ENCODE results near the gene PLB1. TPM values are rescaled to one million over a fixed set of nuclear protein-coding genes. Genes with fewer than 3 reads are reported as not detected.
A peak's percentile ranks its signal among the peaks of the same experiment; 100 is the strongest.

The PLB1 gene
- total and polyA plus RNA-seq, 9 of the 15 experiments (the other 6 are each of a cell fraction or from before 2014, with no cell fraction given): 0.01 to 0.09 (median 0.07) TPM; not detected in 2

DNA sequence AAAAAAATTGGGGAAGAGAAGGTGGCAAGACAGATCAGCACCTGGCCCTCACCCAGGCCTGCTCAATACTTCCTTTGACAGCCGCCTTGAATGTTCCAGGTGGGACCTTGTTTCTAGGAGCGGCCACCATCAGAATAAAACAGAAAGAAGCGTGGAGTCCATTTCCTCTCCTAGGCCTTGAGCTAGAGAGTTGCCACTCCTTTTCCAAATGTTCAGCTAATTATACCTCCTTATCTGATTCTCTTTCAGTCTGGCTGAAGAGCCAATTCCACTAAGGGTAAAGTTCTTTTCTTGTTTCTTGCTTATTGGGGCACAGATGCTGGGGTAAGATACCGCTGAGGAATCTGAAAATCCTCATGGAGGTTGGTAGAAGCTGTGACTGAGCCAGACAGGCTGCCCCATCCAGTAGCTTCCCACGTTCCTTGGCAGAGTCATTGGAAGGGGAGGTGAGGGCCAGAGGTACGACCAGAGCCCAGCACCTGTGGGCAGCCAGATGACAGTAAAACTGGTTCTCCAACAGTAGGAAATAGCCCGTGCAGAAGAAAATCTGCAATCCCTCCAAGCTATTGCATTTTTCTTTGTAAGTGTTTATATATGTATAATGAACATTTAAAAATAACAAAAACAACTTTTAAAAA is 51.5 kb downstream of the PLB1 start:
- ChIA-PET CTCF (ENCODE audit: low intra/inter-chr PET ratio) (no interaction called here), POLR2A (interaction anchor here (0.9 to 1.9 kb wide), 4 partner anchors 10 to 21 kb away, joined by 3 to 5 read pairs (median 4); no protein-coding TSS in a partner anchor)
- TF ChIP-seq E2F6 (IDR thresholded peaks at IDR 0.05; ENCODE audit: borderline replicate concordance in 1 of 2, extremely low read depth in 1 of 2, insufficient read depth in 1 of 2, insufficient read length in 1 of 2, low read depth in 1 of 2, low read length in 1 of 2, poor library complexity in 1 of 2, severe bottlenecking in 1 of 2): no peak
- TF ChIP-seq FOXP1 (CRISPR knock-in tag; IDR thresholded peaks at IDR 0.05): no peak
- TF ChIP-seq PPARD (CRISPR knock-in tag; IDR thresholded peaks at IDR 0.05): no peak
- no peak for TF ChIP-seq SNRNP70 (optimal IDR thresholded peaks at IDR 0.05; ENCODE audit: low read depth, low read length)
- Histone ChIP-seq H3K4me1 (replicated peaks in 1 of 2; ENCODE audit: control insufficient read depth in 2 of 2, insufficient read depth in 2 of 2, low read length in 2 of 2) (peaks cover 4 to 9% of the 10 kb centered on the region in 2 experiments; a peak in 3 of 5 replicates), H3K27ac (ENCODE audit: extremely low read depth, low read depth, low read length) (no peak overlapping the region), H2AFZ (ENCODE audit: low read depth, low read length) (no peak overlapping the region), H3K9me3 (replicated peaks; ENCODE audit: control insufficient read depth, insufficient read depth, low read depth, low read length) (no peaks in the 10 kb centered on the region), H4K20me1 (replicated peaks; ENCODE audit: control insufficient read depth, insufficient read depth, low read length) (peaks cover 12% of the 10 kb centered on the region; the same call in 1 of the 2 replicates), H3K36me3 (ENCODE audit: control insufficient read depth, insufficient read depth, low read length) (no peaks in the 10 kb centered on the region), H3K79me2 (ENCODE audit: control insufficient read depth, insufficient read depth, low read length) (no peaks in the 10 kb centered on the region), H3K9me1 (ENCODE audit: control insufficient read depth, insufficient read depth, low read length) (no peaks in the 10 kb centered on the region), H3K4me2 (ENCODE audit: insufficient read depth, low read length) (no peak overlapping the region), H3K27me3 (ENCODE audit: control insufficient read depth in 2 of 2, insufficient read depth in 2 of 2, low read length in 2 of 2) (peaks cover 43 to 63% of the 10 kb centered on the region in 2 experiments; a peak in 4 of 5 replicates), H3K9ac (ENCODE audit: insufficient read depth in 1 of 2, low read depth in 2 of 2, low read length in 2 of 2) (0 out of 4 replicates have a peak overlapping the region, but pooled peaks of 1 of the 2 experiments have one; percentile 45), H3K4me3 (no peak overlapping the region)
- DNase-seq (ENCODE audit: extremely low read depth in 1 of 4, low spot score in 3 of 4) (no peak), ATAC-seq (no peak), FAIRE-seq (no peak)
- in situ Hi-C loops (cut with MboI): no loop called here
- intact Hi-C loops (cut with micrococcal nuclease): no loop called here
- WGBS (ENCODE audit: insufficient coverage, low coverage, missing lambda C conversion rate): 9% methylated on average over 7 of the region's 7 CpGs
- no TSS peak for BruUV-seq (replicated peaks)

Data from K562 (cell line).